ENCODE data around the gene ULK3. TPM values are rescaled to one million over a fixed set of nuclear protein-coding genes. Genes with fewer than 3 reads are reported as not detected.

Gene ULK3
- total and polyA plus RNA-seq, 2 donors (not counting 3 experiments of a cell fraction or from before 2014, with no cell fraction given): 36.0 to 48.6 TPM

DNA sequence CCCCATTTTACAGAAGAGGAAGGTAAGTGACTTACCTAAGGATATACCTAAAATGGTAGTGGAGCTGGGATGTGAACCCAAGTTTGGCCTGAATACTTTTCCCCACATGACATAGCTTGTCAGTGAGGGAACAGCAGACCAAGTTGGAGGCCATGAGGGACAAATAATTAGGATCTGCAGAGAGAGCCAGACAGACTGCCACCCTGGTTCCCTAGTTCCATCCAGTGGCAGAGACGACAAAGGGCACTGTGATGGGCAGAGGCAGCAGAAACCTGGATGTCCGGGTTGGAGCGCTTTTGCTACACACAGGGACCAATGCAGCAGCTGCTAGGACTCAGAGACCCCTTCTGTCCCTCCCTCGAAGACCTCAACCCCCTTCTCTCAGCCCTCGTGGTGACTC lies 15.3 kb downstream of the ULK3 start:
- BruUV-seq (replicated peaks): no TSS peak
- FAIRE-seq (no peak), DNase-seq (ENCODE audit: low read depth, low spot score) (no peak)
- Histone ChIP-seq H3K27ac (ENCODE audit: insufficient read depth, low read depth, low read length) (no peak overlapping the region), H4K20me1 (replicated peaks; ENCODE audit: control insufficient read depth, extremely low read depth, insufficient read depth, low read length) (no peaks in the 10 kb centered on the region), H3K79me2 (ENCODE audit: control insufficient read depth, insufficient read depth, low read length) (no peaks in the 10 kb centered on the region), H3K27me3 (ENCODE audit: control insufficient read depth in 2 of 2, insufficient read depth in 2 of 2, low read length in 2 of 2) (peaks cover 14 to 17% of the 10 kb centered on the region in 2 experiments), H3K9me1 (replicated peaks; ENCODE audit: control insufficient read depth, extremely low read depth, insufficient read depth, low read length) (no peaks in the 10 kb centered on the region), H3K36me3 (ENCODE audit: control insufficient read depth in 2 of 2, extremely low read depth in 1 of 2, insufficient read depth in 2 of 2, low read length in 2 of 2) (no peaks in the 10 kb centered on the region), H3K9me3 (replicated peaks; ENCODE audit: control insufficient read depth, insufficient read depth, low read length) (no peaks in the 10 kb centered on the region), H3K4me2 (ENCODE audit: insufficient read depth, low read length) (no peak overlapping the region), H3K4me3 (replicated peaks in 1 of 3; ENCODE audit: insufficient read depth in 1 of 3, low read depth in 1 of 3, low read length in 3 of 3) (no peak overlapping the region), H2AFZ (ENCODE audit: low read depth, low read length) (no peak overlapping the region), H3K4me1 (ENCODE audit: control insufficient read depth, extremely low read depth, insufficient read depth, low read length) (no peaks in the 10 kb centered on the region), H3K9ac (replicated peaks; ENCODE audit: extremely low read depth, insufficient read depth, low read length) (no peak overlapping the region)
- dilution Hi-C loops (cut with MboI; ENCODE audit: extremely low pct_ligation_motif_present, low sequenced_read_pairs) (no loop called here), intact Hi-C loops (cut with micrococcal nuclease) (no loop called here)
- POLR2A ChIA-PET: no interaction called here
- CTCF ChIA-PET: interaction anchor here (1.1 to 3.6 kb wide), 5 partner anchors 9 to 74 kb away, joined by 3 to 19 read pairs (median 5); partner anchors contain the start of gene LMAN1L
- TF ChIP-seq GATA2 (IDR thresholded peaks at IDR 0.05; ENCODE audit: insufficient read depth, insufficient read length, low read depth, low read length) (no peak), POLR2AphosphoS5 (IDR thresholded peaks at IDR 0.05; ENCODE audit: insufficient read depth, low read depth, low read length) (no peak), JUN (IDR thresholded peaks at IDR 0.05; ENCODE audit: borderline replicate concordance, insufficient read depth, insufficient read length, low read depth) (no peak), EZH2 (IDR thresholded peaks at IDR 0.05; ENCODE audit: borderline replicate concordance, low read depth, low read length, severe bottlenecking) (no peak), FOS (IDR thresholded peaks at IDR 0.05; ENCODE audit: borderline replicate concordance, insufficient read depth, low read length) (no peak)
- TF ChIP-seq, protein P1, sequence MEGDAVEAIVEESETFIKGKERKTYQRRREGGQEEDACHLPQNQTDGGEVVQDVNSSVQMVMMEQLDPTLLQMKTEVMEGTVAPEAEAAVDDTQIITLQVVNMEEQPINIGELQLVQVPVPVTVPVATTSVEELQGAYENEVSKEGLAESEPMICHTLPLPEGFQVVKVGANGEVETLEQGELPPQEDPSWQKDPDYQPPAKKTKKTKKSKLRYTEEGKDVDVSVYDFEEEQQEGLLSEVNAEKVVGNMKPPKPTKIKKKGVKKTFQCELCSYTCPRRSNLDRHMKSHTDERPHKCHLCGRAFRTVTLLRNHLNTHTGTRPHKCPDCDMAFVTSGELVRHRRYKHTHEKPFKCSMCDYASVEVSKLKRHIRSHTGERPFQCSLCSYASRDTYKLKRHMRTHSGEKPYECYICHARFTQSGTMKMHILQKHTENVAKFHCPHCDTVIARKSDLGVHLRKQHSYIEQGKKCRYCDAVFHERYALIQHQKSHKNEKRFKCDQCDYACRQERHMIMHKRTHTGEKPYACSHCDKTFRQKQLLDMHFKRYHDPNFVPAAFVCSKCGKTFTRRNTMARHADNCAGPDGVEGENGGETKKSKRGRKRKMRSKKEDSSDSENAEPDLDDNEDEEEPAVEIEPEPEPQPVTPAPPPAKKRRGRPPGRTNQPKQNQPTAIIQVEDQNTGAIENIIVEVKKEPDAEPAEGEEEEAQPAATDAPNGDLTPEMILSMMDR (IDR thresholded peaks at IDR 0.05; ENCODE audit: extremely low read depth in 1 of 2, insufficient read depth in 1 of 2, low read depth in 1 of 2, low read length in 2 of 2): no peak
- TF ChIP-seq, protein P2, sequence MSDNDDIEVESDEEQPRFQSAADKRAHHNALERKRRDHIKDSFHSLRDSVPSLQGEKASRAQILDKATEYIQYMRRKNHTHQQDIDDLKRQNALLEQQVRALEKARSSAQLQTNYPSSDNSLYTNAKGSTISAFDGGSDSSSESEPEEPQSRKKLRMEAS (IDR thresholded peaks at IDR 0.05; ENCODE audit: insufficient read depth, insufficient read length): no peak

Data from endothelial cell of umbilical vein (primary cell).